GM19452 (cell line): Measurements from ENCODE around the gene PLCH2.
"Not testable (repeated sequence)": the region's sequence is repeated elsewhere in the genome, so short reads cannot be mapped to it uniquely, and the experiment has no call there.

Experiments
- ATAC-seq: cut with Tn5 transposase; IDR thresholded peaks from one replicate; pipeline ENCODE4 v1.9.1; 2021; ENCODE audit not compliant: unreplicated experiment

Gene PLCH2

GRCh38 chr1:2440346-2440745 is 35.7 kb upstream of the PLCH2 start:
- not testable (repeated sequence) for ATAC-seq

GRCh38 chr1:2441746-2442145 is 34.3 kb upstream of the PLCH2 start:
- no peak for ATAC-seq

- ATAC-seq: no peak
Observed at GRCh38 chr1:2442661-2443060, 33.4 kb upstream of the PLCH2 start.

GRCh38 chr1:2443277-2444137 is 32.6 kb upstream of the PLCH2 start:
- no peak for ATAC-seq

GRCh38 chr1:2444138-2444591 is 31.9 kb upstream of the PLCH2 start:
- ATAC-seq: no peak

- no peak for ATAC-seq
Observed at GRCh38 chr1:2445162-2445822, 30.8 kb upstream of the PLCH2 start.

- no peak for ATAC-seq
Observed at GRCh38 chr1:2445823-2446215, 30.3 kb upstream of the PLCH2 start.

GRCh38 chr1:2446394-2446793 is 29.7 kb upstream of the PLCH2 start:
- no peak for ATAC-seq

- ATAC-seq: no peak
Observed at GRCh38 chr1:2446861-2447260, 29.2 kb upstream of the PLCH2 start.

- ATAC-seq: no peak
Observed at GRCh38 chr1:2447276-2448097, 28.6 kb upstream of the PLCH2 start.

GRCh38 chr1:2448098-2448445 is 28.0 kb upstream of the PLCH2 start:
- no peak for ATAC-seq

GRCh38 chr1:2449636-2450454 is 26.2 kb upstream of the PLCH2 start:
- no peak for ATAC-seq

GRCh38 chr1:2451741-2452140 is 24.3 kb upstream of the PLCH2 start:
- no peak for ATAC-seq

- no peak for ATAC-seq
Observed at GRCh38 chr1:2452201-2452931, 23.7 kb upstream of the PLCH2 start.

GRCh38 chr1:2452932-2453315 is 23.2 kb upstream of the PLCH2 start:
- ATAC-seq: no peak

- no peak for ATAC-seq
Observed at GRCh38 chr1:2454227-2454626, 21.9 kb upstream of the PLCH2 start.

GRCh38 chr1:2455757-2456156 is 20.3 kb upstream of the PLCH2 start:
- ATAC-seq: no peak

GRCh38 chr1:2457444-2457843 is 18.6 kb upstream of the PLCH2 start:
- no peak for ATAC-seq

GRCh38 chr1:2458687-2459086 is 17.4 kb upstream of the PLCH2 start:
- no peak for ATAC-seq

- ATAC-seq: not testable (repeated sequence)
Observed at GRCh38 chr1:2459102-2459753, 16.9 kb upstream of the PLCH2 start.
